HepG2 (cell line): ENCODE results near the gene TAF4B. TPM values are rescaled to one million over a fixed set of nuclear protein-coding genes. Genes with fewer than 3 reads are reported as not detected.

ENCODE experiments used
- ATAC-seq: fragments of 200-7000 bp; cut with Tn5 transposase; 3 replicates; pipeline ENCODE4 v1.9.1; 2020; ENCODE audit warnings: mild to moderate bottlenecking, moderate library complexity
- BruUV-seq: library from RNA; stranded (reverse); fragments of 400-500 nt; replicated peaks from 2 replicates; lab custom pipeline; 2021; lab: Mats Ljungman, UMichigan
- CTCF ChIA-PET: fragments of 300-600 bp; formaldehyde crosslinking; extraction: SDS; loops from one replicate; lab custom pipeline; 2021; ENCODE audit warnings: low total read pairs, inconsistent platforms, low intra/inter-chr PET ratio; lab: Yijun Ruan, JAX
- POLR2A ChIA-PET: fragments of 350-600 bp; sonication (Branson Sonifier 250); formaldehyde crosslinking; loops from one replicate; lab custom pipeline; 2020; ENCODE audit warnings: antibody characterized with exemption, inconsistent platforms; lab: Yijun Ruan, JAX
- DNase-seq: peaks from one replicate; pipeline ENCODE4 v3.0.0-alpha.2; 2015; ENCODE audit warnings: low spot score
- FAIRE-seq: peaks from 3 replicates; lab custom pipeline; 2011; peaks lifted over from hg19 to GRCh38; lab: Jason Lieb, UNC
- H2AFZ ChIP-seq: one replicate; pipeline ENCODE4 v1.6.1; 2011; ENCODE audit warnings: low read length, inconsistent platforms
- H3K27ac ChIP-seq: fragments of 300-600 bp; 3 replicates; pipeline ENCODE4 v1.8.0; 2011; ENCODE audit warnings: mixed run types, mild to moderate bottlenecking, mixed read lengths, low read length, inconsistent platforms; ENCODE audit not compliant: insufficient read depth; ENCODE audit errors: extremely low read length
- H3K27me3 ChIP-seq, 2 experiments: fragments of 200-600 bp in 1 of 2; 2 replicates in 1 of 2; 3 replicates in 1 of 2; pipeline versions ENCODE4 v1.6.0 to v1.8.0; 2011; ENCODE audit warnings: low read length in 2 of 2, mild to moderate bottlenecking in 2 of 2, moderate library complexity in 2 of 2, inconsistent platforms in 1 of 2; ENCODE audit not compliant: insufficient read depth in 2 of 2, control insufficient read depth in 1 of 2
- H3K36me3 ChIP-seq, 2 experiments: fragments of 200-600 bp in 1 of 2; replicated peaks in 1 of 2; 2 replicates in 1 of 2; 3 replicates in 1 of 2; pipeline versions ENCODE4 v1.5.1 to v1.8.0; 2011; ENCODE audit warnings: low read length in 2 of 2, inconsistent platforms in 1 of 2; ENCODE audit not compliant: insufficient read depth in 2 of 2, control insufficient read depth in 1 of 2
- H3K4me1 ChIP-seq: 2 replicates; pipeline ENCODE4 v1.5.1; 2012; ENCODE audit warnings: low read length, inconsistent platforms; ENCODE audit not compliant: insufficient read depth
- H3K4me2 ChIP-seq: 2 replicates; pipeline ENCODE4 v1.6.0; 2011; ENCODE audit warnings: low read depth, low read length, inconsistent platforms
- H3K4me3 ChIP-seq, 3 experiments: fragments of 200-600 bp in 1 of 3; sonication (generic), shearing (Covaris generic) in 1 of 3; replicated peaks in 1 of 3; 2 replicates each; pipeline ENCODE4 v1.5.1; 2011 to 2016; ENCODE audit warnings: low read length in 3 of 3, inconsistent platforms in 2 of 3, low read depth in 2 of 3, mild to moderate bottlenecking in 2 of 3, control low read depth in 1 of 3, mixed read lengths in 1 of 3; ENCODE audit not compliant: insufficient read depth in 1 of 3
- H3K79me2 ChIP-seq: one replicate; pipeline ENCODE4 v1.6.1; 2011; ENCODE audit warnings: low read length, inconsistent platforms; ENCODE audit not compliant: insufficient read depth
- H3K9ac ChIP-seq: 2 replicates; pipeline ENCODE4 v1.6.0; 2011; ENCODE audit warnings: mild to moderate bottlenecking, low read depth, low read length, inconsistent platforms; ENCODE audit not compliant: insufficient read depth
- H3K9me3 ChIP-seq: 2 replicates; pipeline ENCODE4 v1.5.1; 2012; ENCODE audit warnings: mild to moderate bottlenecking, low read length
- H4K20me1 ChIP-seq: 2 replicates; pipeline ENCODE4 v1.6.0; 2011; ENCODE audit warnings: inconsistent platforms, mild to moderate bottlenecking, low read length, moderate library complexity; ENCODE audit not compliant: insufficient read depth
- ETV5 ChIP-seq: IDR thresholded peaks from 2 replicates; pipeline ENCODE4 v1.6.1; 2018; ENCODE audit warnings: missing biosample characterization, missing genetic modification reagents, inconsistent platforms, borderline replicate concordance
- SP4 ChIP-seq: sonication (generic); formaldehyde crosslinking; IDR thresholded peaks from 2 replicates; pipeline ENCODE4 v1.8.1; 2023; ENCODE audit warnings: mild to moderate bottlenecking, missing genetic modification reagents
- ZNF44 ChIP-seq: sonication (generic); formaldehyde crosslinking; IDR thresholded peaks from 2 replicates; pipeline ENCODE4 v1.5.1; 2020; ENCODE audit warnings: mild to moderate bottlenecking, missing genetic modification reagents
- ZNF720 ChIP-seq: sonication (generic); formaldehyde crosslinking; IDR thresholded peaks from 2 replicates; pipeline ENCODE4 v1.4.0; 2020; ENCODE audit warnings: missing genetic modification reagents
- WGBS: methylation state at CpG from one replicate; pipeline ENCODE4 v1.1.6; 2017; ENCODE audit warnings: low lambda C conversion rate; 5-methylcytosine and 5-hydroxymethylcytosine counted together
- in situ Hi-C: cut with HindIII; loops from 2 replicates; pipeline ENCODE4 v1.10.0; 2017; ENCODE audit warnings: low pct_unique_long_range_greater_than_20kb; ENCODE audit not compliant: extremely low pct_ligation_motif_present
- intact Hi-C: fragments of 100-400 bp; cut with micrococcal nuclease; formaldehyde crosslinking; loops from one replicate; pipeline ENCODE4 v1.10.0; 2022; ENCODE audit not compliant: unreplicated experiment
- polyA plus RNA-seq, 8 experiments: library from polyadenylated mRNA; depleted of rRNA in 3 of 8; stranded (reverse) in 7 of 8; unstranded in 1 of 8; fragments of >200 nt; fragmentation: Illumina TruSeq in 4 of 8; extraction: Trizol in 4 of 8; gene quantifications; 2 replicates each; pipeline versions ENCODE4 v1.2.1 to v1.2.3, GENCODE V29; 2011 to 2016; ENCODE audit warnings: low read depth in 4 of 8, missing spikeins in 1 of 8, mixed read lengths in 1 of 8; ENCODE audit not compliant: insufficient read depth in 1 of 8
- total RNA-seq, 5 experiments: library from RNA; depleted of rRNA; stranded (reverse); fragments of >200 nt; fragmentation: Illumina TruSeq; extraction: Trizol; gene quantifications; 2 replicates each; pipeline ENCODE4 v1.2.3, GENCODE V29; 2016; ENCODE audit warnings: low read depth in 1 of 5
- TF ChIP-seq, protein P1 (sequence below): sonication (generic); formaldehyde crosslinking; IDR thresholded peaks from 2 replicates; pipeline ENCODE4 v1.8.0; 2022; ENCODE audit warnings: mild to moderate bottlenecking, missing genetic modification reagents, borderline replicate concordance
- TF ChIP-seq, protein P2 (sequence below): sonication (generic); formaldehyde crosslinking; IDR thresholded peaks from 2 replicates; pipeline ENCODE4 v1.9.0; 2021; ENCODE audit warnings: missing genetic modification reagents, borderline replicate concordance
- TF ChIP-seq, protein P3 (sequence below): sonication (generic); formaldehyde crosslinking; IDR thresholded peaks from 2 replicates; pipeline ENCODE4 v1.4.0; 2020; ENCODE audit warnings: missing genetic modification reagents, borderline replicate concordance

The TAF4B gene
- total and polyA plus RNA-seq, 2 of the 13 experiments (the other 11 are each of a cell fraction or from before 2014, with no cell fraction given): 2.2 to 3.8 TPM

DNA sequence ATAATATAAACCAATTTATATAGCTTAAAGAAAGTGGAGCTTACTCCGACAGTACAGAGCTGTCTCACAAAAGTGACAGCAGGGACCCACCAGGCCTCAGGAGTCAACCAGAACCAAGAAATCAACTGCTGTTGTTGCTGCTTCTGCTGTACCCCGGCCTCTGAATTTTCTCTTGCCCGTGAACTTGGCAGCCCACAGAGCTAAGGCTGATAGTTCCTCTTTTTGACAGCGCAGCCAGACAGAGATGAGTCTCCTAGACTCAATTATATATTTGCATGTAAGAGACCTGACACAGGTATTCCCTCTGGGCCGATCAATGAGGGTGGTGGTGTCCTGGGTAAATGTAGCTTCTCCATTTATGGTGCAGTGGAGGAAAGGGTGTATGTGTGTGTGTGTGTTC, 212.7 kb downstream of the TAF4B start:
- no peak overlapping the region for H3K9ac ChIP-seq
- no peaks in the 10 kb centered on the region for H3K9me3 ChIP-seq
- DNase-seq (no peak), FAIRE-seq (no peak), ATAC-seq (no peak)
- H3K4me1 ChIP-seq: peaks cover 9% of the 10 kb centered on the region
- H2AFZ ChIP-seq: no peak overlapping the region
- peaks cover 0 to 28% of the 10 kb centered on the region in 2 experiments; a peak in 2 of 5 replicates for H3K27me3 ChIP-seq
- no peaks in the 10 kb centered on the region for H4K20me1 ChIP-seq
- intact Hi-C loops (no loop called here), in situ Hi-C loops (loop anchor here (25.0 kb wide), 1 partner anchor 98 kb away; the partner anchor contains the start of gene KCTD1)
- TF ChIP-seq ETV5: no peak
- TF ChIP-seq, protein P1, sequence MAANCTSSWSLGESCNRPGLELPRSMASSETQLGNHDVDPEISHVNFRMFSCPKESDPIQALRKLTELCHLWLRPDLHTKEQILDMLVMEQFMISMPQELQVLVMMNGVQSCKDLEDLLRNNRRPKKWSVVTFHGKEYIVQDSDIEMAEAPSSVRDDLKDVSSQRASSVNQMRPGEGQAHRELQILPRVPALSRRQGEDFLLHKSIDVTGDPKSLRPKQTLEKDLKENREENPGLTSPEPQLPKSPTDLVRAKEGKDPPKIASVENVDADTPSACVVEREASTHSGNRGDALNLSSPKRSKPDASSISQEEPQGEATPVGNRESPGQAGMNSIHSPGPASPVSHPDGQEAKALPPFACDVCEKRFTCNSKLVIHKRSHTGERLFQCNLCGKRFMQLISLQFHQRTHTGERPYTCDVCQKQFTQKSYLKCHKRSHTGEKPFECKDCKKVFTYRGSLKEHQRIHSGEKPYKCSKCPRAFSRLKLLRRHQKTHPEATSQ (CRISPR knock-in tag): no peak
- ChIA-PET POLR2A (no interaction called here), CTCF (no interaction called here)
- H3K4me2 ChIP-seq: no peak overlapping the region
- WGBS: 36% methylated on average over 5 of the region's 5 CpGs
- H3K36me3 ChIP-seq: no peaks in the 10 kb centered on the region
- no peak overlapping the region for H3K4me3 ChIP-seq
- no peak overlapping the region for H3K27ac ChIP-seq
- H3K79me2 ChIP-seq: no peaks in the 10 kb centered on the region
- BruUV-seq: no TSS peak

DNA sequence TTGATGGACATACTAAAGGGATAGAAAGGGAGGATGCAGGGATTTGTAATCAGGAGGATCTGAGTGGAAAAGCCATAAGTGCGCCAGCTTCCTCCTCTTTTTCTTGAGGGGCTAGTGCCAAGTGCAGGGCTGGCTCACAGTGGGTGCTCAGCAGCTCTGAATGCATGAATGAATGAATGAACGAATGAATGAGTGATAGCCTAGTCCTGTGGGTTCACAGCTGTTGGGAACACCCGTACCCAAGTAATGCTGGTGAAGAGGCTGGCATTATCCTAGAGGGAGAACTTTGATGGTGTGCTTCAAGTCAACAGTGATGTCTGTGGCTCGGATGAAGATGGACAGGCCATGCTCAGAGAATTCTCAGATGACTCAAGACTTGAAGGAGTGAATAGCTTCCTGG, 213.3 kb downstream of the TAF4B start:
- ChIA-PET POLR2A (no interaction called here), CTCF (no interaction called here)
- Histone ChIP-seq H3K4me2 (no peak overlapping the region), H3K9me3 (no peaks in the 10 kb centered on the region), H3K27ac (no peak overlapping the region), H3K27me3 (peaks cover 0 to 28% of the 10 kb centered on the region in 2 experiments; a peak in 2 of 5 replicates), H4K20me1 (no peaks in the 10 kb centered on the region), H2AFZ (no peak overlapping the region), H3K36me3 (no peaks in the 10 kb centered on the region), H3K4me1 (peaks cover 9% of the 10 kb centered on the region), H3K9ac (no peak overlapping the region), H3K4me3 (no peak overlapping the region), H3K79me2 (no peaks in the 10 kb centered on the region)
- FAIRE-seq: no peak
- intact Hi-C loops (no loop called here), in situ Hi-C loops (loop anchor here (25.0 kb wide), 1 partner anchor 98 kb away; the partner anchor contains the start of gene KCTD1)
- ATAC-seq: no peak
- TF ChIP-seq ZNF720 (no peak), ZNF44 (no peak), SP4 (CRISPR knock-in tag) (no peak)
- TF ChIP-seq, protein P2, sequence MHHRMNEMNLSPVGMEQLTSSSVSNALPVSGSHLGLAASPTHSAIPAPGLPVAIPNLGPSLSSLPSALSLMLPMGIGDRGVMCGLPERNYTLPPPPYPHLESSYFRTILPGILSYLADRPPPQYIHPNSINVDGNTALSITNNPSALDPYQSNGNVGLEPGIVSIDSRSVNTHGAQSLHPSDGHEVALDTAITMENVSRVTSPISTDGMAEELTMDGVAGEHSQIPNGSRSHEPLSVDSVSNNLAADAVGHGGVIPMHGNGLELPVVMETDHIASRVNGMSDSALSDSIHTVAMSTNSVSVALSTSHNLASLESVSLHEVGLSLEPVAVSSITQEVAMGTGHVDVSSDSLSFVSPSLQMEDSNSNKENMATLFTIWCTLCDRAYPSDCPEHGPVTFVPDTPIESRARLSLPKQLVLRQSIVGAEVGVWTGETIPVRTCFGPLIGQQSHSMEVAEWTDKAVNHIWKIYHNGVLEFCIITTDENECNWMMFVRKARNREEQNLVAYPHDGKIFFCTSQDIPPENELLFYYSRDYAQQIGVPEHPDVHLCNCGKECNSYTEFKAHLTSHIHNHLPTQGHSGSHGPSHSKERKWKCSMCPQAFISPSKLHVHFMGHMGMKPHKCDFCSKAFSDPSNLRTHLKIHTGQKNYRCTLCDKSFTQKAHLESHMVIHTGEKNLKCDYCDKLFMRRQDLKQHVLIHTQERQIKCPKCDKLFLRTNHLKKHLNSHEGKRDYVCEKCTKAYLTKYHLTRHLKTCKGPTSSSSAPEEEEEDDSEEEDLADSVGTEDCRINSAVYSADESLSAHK (CRISPR knock-in tag): no peak
- TF ChIP-seq, protein P3, sequence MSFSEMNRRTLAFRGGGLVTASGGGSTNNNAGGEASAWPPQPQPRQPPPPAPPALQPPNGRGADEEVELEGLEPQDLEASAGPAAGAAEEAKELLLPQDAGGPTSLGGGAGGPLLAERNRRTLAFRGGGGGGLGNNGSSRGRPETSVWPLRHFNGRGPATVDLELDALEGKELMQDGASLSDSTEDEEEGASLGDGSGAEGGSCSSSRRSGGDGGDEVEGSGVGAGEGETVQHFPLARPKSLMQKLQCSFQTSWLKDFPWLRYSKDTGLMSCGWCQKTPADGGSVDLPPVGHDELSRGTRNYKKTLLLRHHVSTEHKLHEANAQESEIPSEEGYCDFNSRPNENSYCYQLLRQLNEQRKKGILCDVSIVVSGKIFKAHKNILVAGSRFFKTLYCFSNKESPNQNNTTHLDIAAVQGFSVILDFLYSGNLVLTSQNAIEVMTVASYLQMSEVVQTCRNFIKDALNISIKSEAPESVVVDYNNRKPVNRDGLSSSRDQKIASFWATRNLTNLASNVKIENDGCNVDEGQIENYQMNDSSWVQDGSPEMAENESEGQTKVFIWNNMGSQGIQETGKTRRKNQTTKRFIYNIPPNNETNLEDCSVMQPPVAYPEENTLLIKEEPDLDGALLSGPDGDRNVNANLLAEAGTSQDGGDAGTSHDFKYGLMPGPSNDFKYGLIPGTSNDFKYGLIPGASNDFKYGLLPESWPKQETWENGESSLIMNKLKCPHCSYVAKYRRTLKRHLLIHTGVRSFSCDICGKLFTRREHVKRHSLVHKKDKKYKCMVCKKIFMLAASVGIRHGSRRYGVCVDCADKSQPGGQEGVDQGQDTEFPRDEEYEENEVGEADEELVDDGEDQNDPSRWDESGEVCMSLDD (CRISPR knock-in tag): no peak
- WGBS: 11% methylated on average over 4 of the region's 4 CpGs
- no peak for DNase-seq
- BruUV-seq: no TSS peak
